ENCODE measurements around the gene MYO7A.

The MYO7A gene

GRCh38 chr11:77170107-77170506 lies 42.1 kb downstream of the MYO7A start:
- DNase-seq: no peak

- no peak for DNase-seq
Observed at GRCh38 chr11:77171254-77171653, 43.2 kb downstream of the MYO7A start.

GRCh38 chr11:77171885-77172665 lies 44.0 kb downstream of the MYO7A start:
- DNase-seq: no peak

GRCh38 chr11:77172666-77172982 lies 44.6 kb downstream of the MYO7A start:
- no peak for DNase-seq

- DNase-seq: no peak
Observed at GRCh38 chr11:77173494-77173893, 45.4 kb downstream of the MYO7A start.

- no peak for DNase-seq
Observed at GRCh38 chr11:77174559-77174958, 46.5 kb downstream of the MYO7A start.

GRCh38 chr11:77175021-77175842 lies 47.2 kb downstream of the MYO7A start:
- DNase-seq: no peak

- DNase-seq: no peak
Observed at GRCh38 chr11:77175869-77176539, 48.0 kb downstream of the MYO7A start.

- no peak for DNase-seq
Observed at GRCh38 chr11:77176996-77177395, 49.0 kb downstream of the MYO7A start.

GRCh38 chr11:77178150-77178549 lies 50.1 kb downstream of the MYO7A start:
- DNase-seq: no peak

- DNase-seq: no peak
Observed at GRCh38 chr11:77179048-77179447, 51.0 kb downstream of the MYO7A start.

- no peak for DNase-seq
Observed at GRCh38 chr11:77179681-77180080, 51.6 kb downstream of the MYO7A start.

GRCh38 chr11:77180346-77180745 lies 52.3 kb downstream of the MYO7A start:
- no peak for DNase-seq

GRCh38 chr11:77181226-77181625 lies 53.2 kb downstream of the MYO7A start:
- no peak for DNase-seq

GRCh38 chr11:77181799-77182541 lies 53.9 kb downstream of the MYO7A start:
- DNase-seq: no peak

- no peak for DNase-seq
Observed at GRCh38 chr11:77182542-77183430, 54.7 kb downstream of the MYO7A start.

GRCh38 chr11:77183431-77183984 lies 55.5 kb downstream of the MYO7A start:
- DNase-seq: no peak

- no peak for DNase-seq
Observed at GRCh38 chr11:77184136-77184860, 56.3 kb downstream of the MYO7A start.

GRCh38 chr11:77186302-77186701 lies 58.3 kb downstream of the MYO7A start:
- DNase-seq: no peak

GRCh38 chr11:77187111-77187750 lies 59.2 kb downstream of the MYO7A start:
- DNase-seq: no peak
